Fibroblast of lung (primary cell): Measurements from ENCODE around the gene HERC2. TPM values are rescaled to one million over a fixed set of nuclear protein-coding genes. Genes with fewer than 3 reads are reported as not detected.

Source experiments
- DNase-seq, 2 donors: peaks; one replicate each; pipeline versions ENCODE4 v3.0.0 to v3.0.0-alpha.2; 2010; ENCODE audit warnings: low read depth in 2 of 2
- H2AFZ ChIP-seq: 2 replicates; pipeline ENCODE4 v1.5.1; 2012; ENCODE audit warnings: low read length, control low read depth, inconsistent platforms
- H3K27ac ChIP-seq: 2 replicates; pipeline ENCODE4 v1.5.1; 2011; ENCODE audit warnings: low read length, control low read depth; ENCODE audit not compliant: insufficient read depth
- H3K27me3 ChIP-seq: 2 replicates; pipeline ENCODE4 v1.5.1; 2011; ENCODE audit warnings: mild to moderate bottlenecking, low read length; ENCODE audit not compliant: control insufficient read depth, insufficient read depth
- H3K36me3 ChIP-seq: 2 replicates; pipeline ENCODE4 v1.5.1; 2011; ENCODE audit warnings: low read length; ENCODE audit not compliant: control insufficient read depth, insufficient read depth
- H3K4me1 ChIP-seq: 2 replicates; pipeline ENCODE4 v1.5.1; 2011; ENCODE audit warnings: low read length; ENCODE audit not compliant: control insufficient read depth, insufficient read depth; ENCODE audit errors: extremely low read depth
- H3K4me2 ChIP-seq: 2 replicates; pipeline ENCODE4 v1.5.1; 2011; ENCODE audit warnings: low read length, control low read depth; ENCODE audit not compliant: insufficient read depth; ENCODE audit errors: extremely low read depth
- H3K4me3 ChIP-seq, 4 experiments: fragments of 200-600 bp in 1 of 4; sonication (generic) in 1 of 4; replicated peaks in 1 of 4; 2 replicates each; pipeline ENCODE4 v1.5.1; 2011 to 2016; ENCODE audit warnings: low read length in 4 of 4, low read depth in 3 of 4, mild to moderate bottlenecking in 3 of 4, control low read depth in 2 of 4, inconsistent platforms in 1 of 4, mixed read lengths in 1 of 4; ENCODE audit not compliant: insufficient read depth in 1 of 4; ENCODE audit errors: control extremely low read depth in 1 of 4
- H3K79me2 ChIP-seq: 2 replicates; pipeline ENCODE4 v1.5.1; 2012; ENCODE audit warnings: mild to moderate bottlenecking, low read length, inconsistent platforms; ENCODE audit not compliant: control insufficient read depth, insufficient read depth
- H3K9ac ChIP-seq: 2 replicates; pipeline ENCODE4 v1.5.1; 2011; ENCODE audit warnings: mild to moderate bottlenecking, low read length, control low read depth; ENCODE audit not compliant: insufficient read depth
- H3K9me3 ChIP-seq: 2 replicates; pipeline ENCODE4 v1.5.1; 2012; ENCODE audit warnings: low read depth, low read length; ENCODE audit not compliant: control insufficient read depth, insufficient read depth
- H4K20me1 ChIP-seq: 2 replicates; pipeline ENCODE4 v1.5.1; 2011; ENCODE audit warnings: low read length; ENCODE audit not compliant: control insufficient read depth, insufficient read depth; ENCODE audit errors: extremely low read depth
- CTCF ChIP-seq, 2 donors: IDR thresholded peaks in 1 of 2; conservative IDR thresholded peaks in 1 of 2; 1 replicate in 1 of 2; 2 replicates in 1 of 2; pipeline ENCODE4 v1.5.1; 2011 to 2012; ENCODE audit warnings: low read length in 2 of 2, control low read depth in 1 of 2, inconsistent platforms in 1 of 2, low read depth in 1 of 2, mild to moderate bottlenecking in 1 of 2
- EZH2 ChIP-seq: IDR thresholded peaks from 2 replicates; pipeline ENCODE4 v1.5.1; 2012; ENCODE audit warnings: low read length, control low read depth, mild to moderate bottlenecking; ENCODE audit errors: missing control alignments
- polyA plus RNA-seq, 2 donors: library from polyadenylated mRNA; depleted of rRNA in 1 of 2; stranded (reverse) in 1 of 2; unstranded in 1 of 2; fragments of >200 nt; gene quantifications; 2 replicates each; pipeline ENCODE4 v1.2.1, GENCODE V29; 2011 to 2012; ENCODE audit warnings: missing spikeins in 1 of 2
- total RNA-seq: library from RNA; depleted of rRNA; stranded (reverse); fragments of >200 nt; gene quantifications from 2 replicates; pipeline ENCODE4 v1.2.1, GENCODE V29; 2014

Gene HERC2
- total and polyA plus RNA-seq, 2 donors (not counting 1 experiment from before 2014, with no cell fraction given): 12.4 to 55.8 TPM

DNA sequence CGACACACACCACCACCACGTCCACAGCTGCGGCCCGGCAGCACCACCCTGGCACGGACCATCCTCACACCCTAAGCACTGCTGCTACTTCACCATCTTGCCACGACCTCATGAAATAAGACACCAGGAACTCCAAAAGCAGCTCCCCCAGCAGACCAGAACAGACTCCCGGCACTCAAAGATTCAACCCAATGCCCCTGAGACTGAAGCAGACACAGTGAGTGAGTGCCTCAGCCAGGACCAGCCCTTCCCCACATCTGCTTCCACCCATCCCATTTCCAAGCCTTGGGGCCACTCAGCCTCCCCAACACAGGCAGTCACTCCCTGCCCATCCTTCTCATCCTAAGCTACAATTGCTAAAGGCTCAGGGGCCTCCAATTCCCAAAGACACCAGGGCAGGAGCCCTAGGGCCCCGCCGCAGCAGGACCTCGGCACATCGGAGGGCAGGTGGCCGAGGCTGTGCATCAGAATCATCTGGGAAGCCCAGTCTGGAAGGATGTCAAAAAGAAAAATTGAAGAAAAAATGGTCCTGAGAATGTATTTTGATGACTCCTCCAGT, 204.5 kb downstream of the HERC2 start:
- H3K36me3 ChIP-seq: peaks cover 14% of the 10 kb centered on the region
- H2AFZ ChIP-seq: no peak overlapping the region

GRCh38 chr15:28116521-28117431, 205.2 kb downstream of the HERC2 start:
- peaks cover 13% of the 10 kb centered on the region for H3K36me3 ChIP-seq
- H4K20me1 ChIP-seq: no peaks in the 10 kb centered on the region
- H3K9me3 ChIP-seq: no peaks in the 10 kb centered on the region
- H3K27me3 ChIP-seq: no peaks in the 10 kb centered on the region
- H2AFZ ChIP-seq: no peak overlapping the region
- no peak for TF ChIP-seq EZH2
- no peak for TF ChIP-seq CTCF (conservative IDR thresholded peaks at IDR 0.05 in 1 of 2, IDR thresholded peaks at IDR 0.05 in 1 of 2; ENCODE audit: low read depth in 1 of 2, low read length in 2 of 2)
- H3K4me3 ChIP-seq: no peak overlapping the region
- H3K4me1 ChIP-seq: no peaks in the 10 kb centered on the region
- no peak overlapping the region for H3K9ac ChIP-seq
- no peaks in the 10 kb centered on the region for H3K79me2 ChIP-seq
- no peak for DNase-seq
- H3K4me2 ChIP-seq: no peak overlapping the region
- H3K27ac ChIP-seq: no peak overlapping the region

More for the DNA sequence above, 204.5 kb downstream of the HERC2 start:
- H3K27me3 ChIP-seq: no peaks in the 10 kb centered on the region
- no peaks in the 10 kb centered on the region for H3K4me1 ChIP-seq
- H3K79me2 ChIP-seq: no peaks in the 10 kb centered on the region
- no peak overlapping the region for H3K27ac ChIP-seq
- no peaks in the 10 kb centered on the region for H4K20me1 ChIP-seq
- H3K9me3 ChIP-seq: no peaks in the 10 kb centered on the region
- no peak overlapping the region for H3K9ac ChIP-seq
- DNase-seq: no peak
- no peak for TF ChIP-seq CTCF (conservative IDR thresholded peaks at IDR 0.05 in 1 of 2, IDR thresholded peaks at IDR 0.05 in 1 of 2; ENCODE audit: low read depth in 1 of 2, low read length in 2 of 2)
- TF ChIP-seq EZH2: no peak
- H3K4me2 ChIP-seq: no peak overlapping the region
- no peak overlapping the region for H3K4me3 ChIP-seq

DNA sequence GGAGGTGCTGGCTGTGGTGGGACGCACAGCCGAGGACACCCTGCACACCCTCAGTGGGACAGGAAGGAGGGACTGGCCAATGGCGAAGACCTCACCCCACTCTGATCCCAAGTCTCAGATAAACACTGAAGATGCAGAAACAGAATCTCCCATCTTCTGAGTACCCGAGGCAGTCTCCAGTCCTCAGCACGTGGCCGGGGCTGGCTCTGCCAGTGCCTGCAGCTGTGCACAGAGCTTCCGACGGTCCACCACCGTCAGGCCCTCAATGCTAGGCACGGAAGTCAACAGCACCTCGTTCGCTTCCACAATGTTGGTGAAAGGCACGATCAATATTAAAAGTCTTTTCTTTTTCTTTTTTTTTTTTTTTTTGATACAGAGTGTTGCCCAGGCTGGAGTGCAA, 206.1 kb downstream of the HERC2 start:
- H3K4me2 ChIP-seq: no peak overlapping the region
- no peaks in the 10 kb centered on the region for H3K27me3 ChIP-seq
- DNase-seq: no peak
- TF ChIP-seq CTCF (conservative IDR thresholded peaks at IDR 0.05 in 1 of 2, IDR thresholded peaks at IDR 0.05 in 1 of 2; ENCODE audit: low read depth in 1 of 2, low read length in 2 of 2) (no peak), EZH2 (no peak)
- no peak overlapping the region for H3K9ac ChIP-seq
- no peak overlapping the region for H3K27ac ChIP-seq
- H3K36me3 ChIP-seq: peaks cover 17% of the 10 kb centered on the region
- no peak overlapping the region for H2AFZ ChIP-seq
- H4K20me1 ChIP-seq: no peaks in the 10 kb centered on the region
- H3K9me3 ChIP-seq: no peaks in the 10 kb centered on the region
- H3K79me2 ChIP-seq: no peaks in the 10 kb centered on the region
- no peak overlapping the region for H3K4me3 ChIP-seq
- H3K4me1 ChIP-seq: no peaks in the 10 kb centered on the region
